HepG2 (cell line): ENCODE data around the gene HLA-DOA. TPM values are rescaled to one million over a fixed set of nuclear protein-coding genes. Genes with fewer than 3 reads are reported as not detected.

Source experiments
- ELF3 ChIP-seq: IDR thresholded peaks from 2 replicates; pipeline ENCODE4 v1.6.1; 2016; ENCODE audit warnings: missing genetic modification reagents, missing compliant biosample characterization
- HMGXB4 ChIP-seq, 2 experiments: sonication (generic) in 1 of 2; formaldehyde crosslinking in 1 of 2; IDR thresholded peaks; 2 replicates each; pipeline versions ENCODE4 v1.4.0 to v1.6.1; 2018 to 2020; ENCODE audit warnings: missing genetic modification reagents in 2 of 2, borderline replicate concordance in 1 of 2, low read depth in 1 of 2, mild to moderate bottlenecking in 1 of 2, missing biosample characterization in 1 of 2
- HNF4G ChIP-seq, 2 experiments: sonication (generic) in 1 of 2; formaldehyde crosslinking in 1 of 2; IDR thresholded peaks; 2 replicates each; pipeline versions ENCODE4 v1.4.0 to v1.6.1; 2011 to 2020; ENCODE audit warnings: borderline replicate concordance in 2 of 2, low read depth in 2 of 2, mild to moderate bottlenecking in 2 of 2, low read length in 1 of 2, missing genetic modification reagents in 1 of 2, moderate library complexity in 1 of 2
- HOXA9 ChIP-seq: sonication (generic); formaldehyde crosslinking; IDR thresholded peaks from 2 replicates; pipeline ENCODE4 v1.8.1; 2022; ENCODE audit warnings: missing genetic modification reagents, mild to moderate bottlenecking, moderate library complexity, borderline replicate concordance
- JUND ChIP-seq: sonication (generic); formaldehyde crosslinking; IDR thresholded peaks from 2 replicates; pipeline ENCODE4 v1.8.0; 2022; ENCODE audit warnings: mild to moderate bottlenecking, missing genetic modification reagents
- MAFG ChIP-seq: sonication (generic); formaldehyde crosslinking; IDR thresholded peaks from 2 replicates; pipeline ENCODE4 v1.5.1; 2020; ENCODE audit warnings: mild to moderate bottlenecking, missing genetic modification reagents
- NRL ChIP-seq: sonication (generic); formaldehyde crosslinking; IDR thresholded peaks from 2 replicates; pipeline ENCODE4 v1.5.0; 2020; ENCODE audit warnings: missing genetic modification reagents, mild to moderate bottlenecking, moderate library complexity, borderline replicate concordance
- SKIL ChIP-seq: sonication (generic); formaldehyde crosslinking; IDR thresholded peaks from 2 replicates; pipeline ENCODE4 v1.8.0; 2022; ENCODE audit warnings: missing genetic modification reagents, mild to moderate bottlenecking, moderate library complexity, borderline replicate concordance
- SRSF1 ChIP-seq: fragments of 200-400 bp; formaldehyde crosslinking; optimal IDR thresholded peaks from 2 replicates; pipeline ENCODE3; 2017; ENCODE audit warnings: mild to moderate bottlenecking, low read depth, low read length, moderate library complexity
- ZHX2 ChIP-seq, 2 experiments: sonication (generic) in 1 of 2; formaldehyde crosslinking in 1 of 2; IDR thresholded peaks; 2 replicates each; pipeline versions ENCODE4 v1.6.1 to v1.9.0; 2014 to 2022; ENCODE audit warnings: antibody characterized with exemption in 1 of 2, borderline replicate concordance in 1 of 2, inconsistent platforms in 1 of 2, low read depth in 1 of 2, missing genetic modification reagents in 1 of 2
- ZNF567 ChIP-seq: sonication (generic); formaldehyde crosslinking; IDR thresholded peaks from 2 replicates; pipeline ENCODE4 v1.8.1; 2023; ENCODE audit warnings: mild to moderate bottlenecking, missing genetic modification reagents, borderline replicate concordance
- polyA plus RNA-seq, 8 experiments: library from polyadenylated mRNA; depleted of rRNA in 3 of 8; stranded (reverse) in 7 of 8; unstranded in 1 of 8; fragments of >200 nt; fragmentation: Illumina TruSeq in 4 of 8; extraction: Trizol in 4 of 8; gene quantifications; 2 replicates each; pipeline versions ENCODE4 v1.2.1 to v1.2.3, GENCODE V29; 2011 to 2016; ENCODE audit warnings: low read depth in 4 of 8, missing spikeins in 1 of 8, mixed read lengths in 1 of 8; ENCODE audit not compliant: insufficient read depth in 1 of 8
- total RNA-seq, 5 experiments: library from RNA; depleted of rRNA; stranded (reverse); fragments of >200 nt; fragmentation: Illumina TruSeq; extraction: Trizol; gene quantifications; 2 replicates each; pipeline ENCODE4 v1.2.3, GENCODE V29; 2016; ENCODE audit warnings: low read depth in 1 of 5
- TF ChIP-seq, protein P1 (sequence below): sonication (generic); formaldehyde crosslinking; IDR thresholded peaks from 2 replicates; pipeline ENCODE4 v1.5.1; 2020; ENCODE audit warnings: missing genetic modification reagents, mild to moderate bottlenecking, borderline replicate concordance

Gene HLA-DOA
- total and polyA plus RNA-seq, 2 of the 13 experiments (the other 11 are each of a cell fraction or from before 2014, with no cell fraction given), result 0.03 to 0.09 TPM

DNA sequence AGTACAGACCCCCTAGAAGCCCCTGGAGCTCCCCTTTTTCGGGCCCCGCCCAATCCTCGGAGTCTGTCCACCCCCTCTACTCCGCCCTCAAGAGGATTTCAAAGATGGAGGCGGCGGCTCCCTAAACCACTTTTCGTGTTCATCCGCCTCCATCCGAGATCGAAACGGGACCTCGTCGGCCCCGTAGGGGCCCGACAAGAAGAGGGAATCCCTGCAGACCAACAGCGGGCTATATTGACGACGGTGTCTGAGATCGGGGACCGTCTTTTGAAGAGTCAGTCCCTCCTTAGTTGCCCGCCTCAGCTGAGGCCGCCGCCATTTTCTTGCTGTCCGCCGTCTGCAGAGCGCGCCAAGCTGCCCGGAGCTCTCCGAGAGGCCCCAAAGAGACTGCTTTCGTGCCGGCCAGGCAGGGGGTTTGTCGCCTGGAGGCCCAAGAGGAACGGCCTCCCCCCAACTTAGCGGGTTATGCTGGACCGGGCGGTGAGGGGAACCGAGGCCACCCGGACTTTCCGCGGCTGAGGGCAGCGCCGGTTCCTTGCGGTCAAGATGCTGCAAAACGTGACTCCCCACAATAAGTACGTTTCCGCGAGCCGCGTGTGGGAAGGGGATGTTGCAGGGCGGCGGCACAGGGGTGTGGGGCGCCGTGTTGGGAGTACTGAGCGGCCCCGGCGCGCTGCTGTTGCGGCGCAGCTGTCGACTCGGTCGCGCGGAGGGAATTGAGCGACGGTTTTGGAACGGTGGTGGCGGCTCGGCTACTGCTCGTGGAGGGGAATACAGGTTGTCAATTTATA, 36.8 kb downstream of the HLA-DOA start (continued):
- TF ChIP-seq SKIL (CRISPR knock-in tag), result peak; percentile 49
- TF ChIP-seq HOXA9 (CRISPR knock-in tag), result peak; percentile 63; the same call in 1 of the 2 replicates
- TF ChIP-seq HMGXB4 (CRISPR knock-in tag; IDR thresholded peaks at IDR 0.05; ENCODE audit: borderline replicate concordance in 1 of 2, low read depth in 1 of 2), result peak in 1 of 2 experiments; percentile 68; a peak in 1 of 4 replicates
- TF ChIP-seq NRL, result peak; percentile 81; the same call in 1 of the 2 replicates
- no peak; the same call in 1 of the 2 replicates for TF ChIP-seq HNF4G (IDR thresholded peaks at IDR 0.05; ENCODE audit: borderline replicate concordance, low read depth, low read length)
- no peak for TF ChIP-seq HNF4G (CRISPR knock-in tag; IDR thresholded peaks at IDR 0.05; ENCODE audit: borderline replicate concordance, low read depth)
- TF ChIP-seq ELF3 (CRISPR knock-in tag), result no peak
- no peak for TF ChIP-seq MAFG
- 0 out of 2 replicates have a peak, but pooled peaks have one; percentile 8 for TF ChIP-seq ZNF567 (CRISPR knock-in tag)
- TF ChIP-seq ZHX2 (IDR thresholded peaks at IDR 0.05; ENCODE audit: low read depth), result peak; percentile 31; the same call in 1 of the 2 replicates
- TF ChIP-seq ZHX2 (CRISPR knock-in tag; IDR thresholded peaks at IDR 0.05; ENCODE audit: borderline replicate concordance), result no peak
- peak; percentile 33 for TF ChIP-seq SRSF1
- TF ChIP-seq JUND (CRISPR knock-in tag), result no peak
- TF ChIP-seq, protein P1, sequence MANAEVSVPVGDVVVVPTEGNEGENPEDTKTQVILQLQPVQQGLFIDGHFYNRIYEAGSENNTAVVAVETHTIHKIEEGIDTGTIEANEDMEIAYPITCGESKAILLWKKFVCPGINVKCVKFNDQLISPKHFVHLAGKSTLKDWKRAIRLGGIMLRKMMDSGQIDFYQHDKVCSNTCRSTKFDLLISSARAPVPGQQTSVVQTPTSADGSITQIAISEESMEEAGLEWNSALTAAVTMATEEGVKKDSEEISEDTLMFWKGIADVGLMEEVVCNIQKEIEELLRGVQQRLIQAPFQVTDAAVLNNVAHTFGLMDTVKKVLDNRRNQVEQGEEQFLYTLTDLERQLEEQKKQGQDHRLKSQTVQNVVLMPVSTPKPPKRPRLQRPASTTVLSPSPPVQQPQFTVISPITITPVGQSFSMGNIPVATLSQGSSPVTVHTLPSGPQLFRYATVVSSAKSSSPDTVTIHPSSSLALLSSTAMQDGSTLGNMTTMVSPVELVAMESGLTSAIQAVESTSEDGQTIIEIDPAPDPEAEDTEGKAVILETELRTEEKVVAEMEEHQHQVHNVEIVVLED (CRISPR knock-in tag), result 0 out of 2 replicates have a peak, but pooled peaks have one; percentile 6
